Colon (tissue), 2 donors: Measurements from ENCODE around the gene RSPRY1.
"Not testable (repeated sequence)": the region's sequence is repeated elsewhere in the genome, so short reads cannot be mapped to it uniquely, and the experiment has no call there.

Experiments
- FAIRE-seq: peaks from 2 replicates; lab custom pipeline; 2012; peaks lifted over from hg19 to GRCh38; lab: Jason Lieb, UNC
- donor health status: control.
- donor health status: control.

The RSPRY1 gene

GRCh38 chr16:57186872-57187854, 1.0 kb downstream of the RSPRY1 start:
- FAIRE-seq: no peak

GRCh38 chr16:57187902-57188710, 2.0 kb downstream of the RSPRY1 start:
- FAIRE-seq: not testable (repeated sequence)

- FAIRE-seq: no peak
These were observed 2.5 kb downstream of the RSPRY1 start for GRCh38 chr16:57188711-57189002.

- not testable (repeated sequence) for FAIRE-seq
These were observed 3.4 kb downstream of the RSPRY1 start for GRCh38 chr16:57189527-57189926.

GRCh38 chr16:57190136-57190535, 4.0 kb downstream of the RSPRY1 start:
- no peak for FAIRE-seq

- FAIRE-seq: no peak
These were observed 5.0 kb downstream of the RSPRY1 start for GRCh38 chr16:57191056-57191571.

- no peak for FAIRE-seq
These were observed 6.0 kb downstream of the RSPRY1 start for GRCh38 chr16:57192146-57192545.

GRCh38 chr16:57192720-57193486, 6.8 kb downstream of the RSPRY1 start:
- FAIRE-seq: no peak

GRCh38 chr16:57194512-57194911, 8.4 kb downstream of the RSPRY1 start:
- no peak for FAIRE-seq

GRCh38 chr16:57196286-57196685, 10.2 kb downstream of the RSPRY1 start:
- FAIRE-seq: no peak

- FAIRE-seq: no peak
These were observed 10.6 kb downstream of the RSPRY1 start for GRCh38 chr16:57196753-57197152.

- not testable (repeated sequence) for FAIRE-seq
These were observed 14.2 kb downstream of the RSPRY1 start for GRCh38 chr16:57200321-57200720.

GRCh38 chr16:57200926-57201325, 14.8 kb downstream of the RSPRY1 start:
- FAIRE-seq: not testable (repeated sequence)

- no peak for FAIRE-seq
These were observed 16.2 kb downstream of the RSPRY1 start for GRCh38 chr16:57202095-57202886.

GRCh38 chr16:57203451-57203850, 17.3 kb downstream of the RSPRY1 start:
- FAIRE-seq: no peak

GRCh38 chr16:57204675-57205074, 18.5 kb downstream of the RSPRY1 start:
- FAIRE-seq: no peak

GRCh38 chr16:57208926-57209325, 22.8 kb downstream of the RSPRY1 start:
- FAIRE-seq: no peak

- FAIRE-seq: no peak
These were observed 23.7 kb downstream of the RSPRY1 start for GRCh38 chr16:57209780-57210179.

GRCh38 chr16:57213462-57213861, 27.3 kb downstream of the RSPRY1 start:
- FAIRE-seq: no peak

- no peak for FAIRE-seq
These were observed 30.8 kb downstream of the RSPRY1 start for GRCh38 chr16:57216968-57217367.

GRCh38 chr16:57223057-57223456, 36.9 kb downstream of the RSPRY1 start:
- no peak for FAIRE-seq
